NCI-H2196 (cell line): ENCODE data around the gene TENM4.

Experiments used
- DNase-seq: peaks from one replicate; lab custom pipeline; 2025; ENCODE audit not compliant: unreplicated experiment; lab: John Stamatoyannopoulos, UW

The TENM4 gene

GRCh38 chr11:78698612-78699011, 742.2 kb downstream of the TENM4 start:
- DNase-seq: no peak

GRCh38 chr11:78696177-78696576, 744.7 kb downstream of the TENM4 start:
- DNase-seq: no peak

DNA sequence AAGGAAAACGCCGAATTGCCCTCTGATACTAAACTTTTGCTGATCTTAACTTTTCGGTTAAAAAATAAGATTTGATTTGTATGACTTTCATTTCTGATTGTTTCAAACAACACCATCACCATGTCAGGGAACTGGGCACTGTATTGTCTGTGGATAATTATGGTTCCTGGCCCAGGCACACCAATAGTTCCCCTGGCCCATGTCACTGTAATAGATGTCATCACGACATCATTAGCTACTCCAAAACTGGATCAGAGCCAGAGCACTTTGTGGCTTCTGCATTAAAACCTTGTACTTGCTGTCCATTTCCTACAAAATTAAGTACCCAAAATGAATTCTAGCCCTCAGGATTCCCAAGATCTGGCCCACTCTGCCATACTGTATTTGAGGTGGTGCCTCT, 746.7 kb downstream of the TENM4 start:
- no peak for DNase-seq

GRCh38 chr11:78691215-78691614, 749.6 kb downstream of the TENM4 start:
- no peak for DNase-seq

DNA sequence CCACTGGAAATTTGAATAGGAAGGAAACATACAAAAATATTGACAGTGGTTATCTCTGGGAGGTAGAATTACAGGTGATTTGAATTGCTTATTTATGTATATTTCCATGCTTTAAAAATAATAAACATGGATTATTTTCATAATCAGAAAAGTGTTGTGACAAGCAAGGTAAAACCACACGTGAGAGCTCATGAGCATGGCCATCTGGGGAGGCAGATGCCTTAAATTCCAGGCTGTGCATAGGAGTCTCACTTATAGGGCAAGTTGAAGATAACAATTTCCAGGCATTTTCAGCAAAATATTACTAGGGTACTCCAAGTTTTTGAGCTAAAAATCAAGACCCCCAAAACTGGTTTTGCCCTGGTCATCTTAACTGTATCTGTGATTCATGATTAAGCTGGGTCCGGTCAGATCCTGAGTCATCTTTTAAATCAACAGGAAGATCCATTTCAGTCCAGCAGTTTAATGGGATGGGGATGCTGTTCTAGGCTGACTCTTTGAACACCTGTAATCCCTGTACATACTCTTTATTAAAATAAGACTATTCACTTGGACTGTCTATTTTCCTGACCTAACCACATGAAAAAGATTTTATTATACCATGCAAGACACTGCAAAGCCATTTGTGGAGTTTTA, 750.4 kb downstream of the TENM4 start:
- DNase-seq: no peak

DNA sequence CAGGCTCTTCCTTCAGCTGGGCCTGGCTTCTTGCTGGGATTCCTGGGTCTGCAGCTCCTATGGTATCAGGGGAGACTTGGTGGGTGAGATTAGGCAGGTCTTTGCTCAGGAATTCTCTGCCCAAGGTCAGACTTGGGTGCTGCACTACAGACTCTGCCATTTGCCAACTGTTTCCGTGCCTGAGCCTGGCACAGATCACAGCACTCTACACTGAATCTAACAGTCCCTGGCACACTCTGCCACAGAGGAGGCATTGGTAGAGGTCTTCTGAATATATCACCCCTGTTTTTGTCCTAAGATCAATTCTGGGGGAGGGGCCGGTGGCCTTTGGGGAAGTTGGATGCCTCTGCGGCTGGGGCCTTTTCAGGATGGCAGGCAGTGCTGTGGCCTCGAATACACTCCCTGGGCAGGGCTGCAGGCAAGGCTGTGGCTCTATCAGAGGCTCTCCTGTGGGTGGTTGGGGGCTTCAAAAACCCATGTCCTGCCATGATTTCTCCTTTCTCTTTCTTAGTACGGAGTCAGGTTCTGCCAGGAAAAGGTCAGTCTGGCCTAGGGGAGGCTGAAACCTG, 751.2 kb downstream of the TENM4 start:
- DNase-seq: no peak

- DNase-seq: no peak
These were observed 751.7 kb downstream of the TENM4 start for GRCh38 chr11:78689101-78689500.

DNA sequence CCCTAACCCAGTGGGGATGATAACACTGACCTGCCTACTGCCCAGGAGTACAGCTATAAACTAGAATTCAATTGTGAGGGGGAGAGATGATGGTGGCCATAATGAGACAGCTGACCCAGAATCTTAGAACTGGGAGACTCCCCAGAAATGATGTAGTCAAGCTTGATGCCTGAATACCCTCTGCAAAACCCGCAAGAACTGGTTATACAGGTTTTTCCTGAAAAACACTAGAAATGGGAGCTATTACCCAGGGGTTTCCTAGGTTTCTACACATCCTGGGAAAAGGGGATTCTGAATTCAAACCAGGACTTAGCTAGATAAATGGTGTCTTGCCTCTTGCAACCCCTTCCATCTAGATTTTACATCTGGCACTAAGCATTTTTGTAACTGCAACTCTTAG, 752.4 kb downstream of the TENM4 start:
- no peak for DNase-seq

GRCh38 chr11:78685156-78685555, 755.7 kb downstream of the TENM4 start:
- no peak for DNase-seq

DNA sequence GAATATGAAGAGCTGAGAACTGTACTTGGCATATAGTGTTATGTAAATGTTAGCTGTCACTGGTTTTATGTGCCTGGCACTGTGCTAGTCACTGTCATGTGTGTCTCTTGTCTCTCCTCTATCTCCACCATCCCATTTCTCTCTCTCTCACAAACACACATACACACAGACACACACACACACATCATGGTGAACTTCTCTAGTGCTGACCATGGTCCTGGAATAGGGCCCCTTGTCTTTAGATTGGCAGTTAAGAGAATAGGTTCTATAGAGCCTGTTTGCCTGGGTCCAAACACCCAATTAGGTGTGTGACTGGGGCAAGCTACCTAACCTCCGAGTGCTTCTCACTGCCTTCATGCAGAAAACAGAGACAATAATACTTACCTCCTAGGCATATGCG, 756.5 kb downstream of the TENM4 start:
- DNase-seq: no peak

DNA sequence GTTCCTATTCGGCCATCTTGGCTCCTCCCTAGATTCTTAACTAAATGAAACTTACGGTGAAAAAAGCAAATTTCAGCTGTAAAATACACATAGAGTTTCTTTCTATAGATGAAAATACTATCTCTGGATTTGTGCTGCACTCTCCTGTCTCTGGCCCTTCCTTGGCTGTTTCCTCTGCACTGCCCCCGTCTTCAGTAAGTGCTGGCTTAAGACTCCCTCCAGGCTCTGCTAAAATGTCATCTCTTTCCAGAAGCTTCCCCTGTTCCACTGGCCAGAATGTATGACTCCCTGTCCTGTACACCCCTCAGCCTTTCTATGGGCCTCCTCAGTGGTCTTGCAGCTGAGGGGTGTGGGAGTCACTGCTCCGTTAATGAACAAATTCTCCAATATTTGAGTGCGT, 757.1 kb downstream of the TENM4 start:
- no peak for DNase-seq

GRCh38 chr11:78676026-78676557, 764.7 kb downstream of the TENM4 start:
- DNase-seq: no peak

GRCh38 chr11:78672850-78673620, 767.8 kb downstream of the TENM4 start:
- DNase-seq: no peak

- DNase-seq: no peak
These were observed 771.6 kb downstream of the TENM4 start for GRCh38 chr11:78669249-78669648.

DNA sequence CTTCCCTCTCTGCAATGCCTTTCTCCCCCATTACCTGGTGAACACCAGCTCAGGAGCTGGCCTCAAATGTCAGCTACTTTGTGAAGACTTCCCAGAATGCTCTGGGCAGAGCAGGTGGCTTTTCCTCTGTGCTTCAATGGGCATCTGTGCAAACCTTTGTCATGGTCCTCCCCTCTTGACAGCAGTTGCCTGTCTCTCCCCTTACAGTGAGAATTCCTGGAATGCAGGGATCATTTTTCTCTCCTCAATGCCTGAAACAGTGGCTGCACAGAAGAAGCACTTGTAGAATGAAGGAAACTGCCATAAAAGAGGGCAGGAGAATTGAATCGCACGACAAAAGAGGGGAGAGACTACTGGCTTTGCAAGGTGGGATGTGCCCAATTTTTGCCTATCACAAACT, 773.4 kb downstream of the TENM4 start:
- DNase-seq: no peak

DNA sequence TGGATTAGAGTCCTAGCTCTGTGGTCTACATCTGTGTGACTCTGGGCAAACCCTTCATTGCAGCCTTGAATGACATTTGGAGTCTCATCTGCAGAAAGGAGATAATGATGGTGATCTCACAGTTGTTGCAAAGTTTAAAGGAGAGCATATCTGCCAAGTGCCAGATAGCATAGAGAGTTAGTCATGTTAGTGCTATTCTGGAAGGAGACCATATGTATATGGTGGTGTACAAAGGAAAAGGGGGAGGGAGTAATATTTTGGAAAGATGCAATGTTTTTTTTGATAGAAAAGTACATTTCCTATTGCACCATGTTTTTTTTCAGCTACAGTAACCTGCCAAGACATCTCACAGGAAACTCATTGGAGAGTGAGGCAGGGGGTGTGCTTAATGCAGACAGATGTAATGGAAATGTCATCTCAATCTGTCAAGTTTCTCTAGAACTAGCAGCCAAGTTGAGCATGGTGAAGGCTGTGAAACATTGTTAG, 774.1 kb downstream of the TENM4 start:
- no peak for DNase-seq

DNA sequence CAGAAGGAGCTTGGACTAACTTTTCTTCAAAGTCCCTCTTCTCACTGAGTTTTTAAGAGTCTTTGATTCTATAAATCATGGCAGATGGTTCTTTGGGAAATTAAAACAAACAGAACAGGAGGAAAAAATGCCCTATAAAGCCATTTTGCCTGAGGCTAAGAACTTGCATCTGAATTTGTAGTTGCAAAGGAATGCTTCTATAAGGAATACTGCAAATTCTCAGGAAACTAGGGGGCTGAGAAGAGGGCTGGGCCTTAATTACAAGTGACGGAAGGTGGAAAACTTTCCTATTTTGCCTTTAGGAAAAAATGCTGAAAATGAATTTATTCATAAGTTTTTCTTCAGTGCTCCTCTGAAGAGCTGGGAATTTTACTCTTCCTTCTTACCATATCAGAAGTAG, 776.2 kb downstream of the TENM4 start:
- DNase-seq: no peak

DNA sequence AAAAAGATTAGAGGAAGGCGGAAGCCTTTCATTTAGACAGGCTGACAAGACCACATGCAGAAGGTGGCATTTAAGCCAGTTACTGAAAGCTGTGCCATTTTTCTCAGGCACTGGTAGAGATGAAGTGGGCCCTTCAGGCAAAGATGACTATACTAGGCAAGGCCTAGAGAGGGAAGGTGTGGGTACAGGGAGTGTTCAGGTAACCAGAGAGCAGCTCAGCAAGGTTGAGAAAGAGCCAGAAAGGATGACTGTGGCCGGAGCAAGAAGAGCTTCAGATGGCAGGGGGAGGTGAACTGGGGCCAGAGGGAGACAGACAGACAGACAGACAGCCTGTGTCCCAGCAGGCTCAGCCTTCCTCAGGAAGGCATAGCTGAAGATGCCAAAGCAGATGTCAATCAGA, 778.0 kb downstream of the TENM4 start:
- DNase-seq: no peak

GRCh38 chr11:78660471-78660870, 780.4 kb downstream of the TENM4 start:
- no peak for DNase-seq

GRCh38 chr11:78659326-78660270, 781.2 kb downstream of the TENM4 start:
- no peak for DNase-seq
